SK-N-MC (cell line): ENCODE data around the gene KCNJ10.

Experiments
- EZH2 ChIP-seq: fragments of 200-600 bp; sonication (generic); IDR thresholded peaks from one replicate; pipeline ENCODE4 v1.6.1; 2017; ENCODE audit warnings: antibody characterized with exemption
- POLR2AphosphoS5 ChIP-seq: IDR thresholded peaks from 2 replicates; pipeline ENCODE4 v1.6.1; 2012; ENCODE audit warnings: mild to moderate bottlenecking, low read depth, low read length, borderline replicate concordance

GRCh38 chr1:159974350-159974965 lies 95.5 kb downstream of the KCNJ10 start:
- TF ChIP-seq POLR2AphosphoS5 (no peak), EZH2 (no peak)
